Fibroblast of lung (primary cell): ENCODE results near the gene NUP210.

ENCODE experiments used
- CTCF ChIP-seq, 2 donors: IDR thresholded peaks in 1 of 2; conservative IDR thresholded peaks in 1 of 2; 1 replicate in 1 of 2; 2 replicates in 1 of 2; pipeline ENCODE4 v1.5.1; 2011 to 2012; ENCODE audit warnings: low read length in 2 of 2, control low read depth in 1 of 2, inconsistent platforms in 1 of 2, low read depth in 1 of 2, mild to moderate bottlenecking in 1 of 2
- EZH2 ChIP-seq: IDR thresholded peaks from 2 replicates; pipeline ENCODE4 v1.5.1; 2012; ENCODE audit warnings: low read length, control low read depth, mild to moderate bottlenecking; ENCODE audit errors: missing control alignments

- TF ChIP-seq CTCF (conservative IDR thresholded peaks at IDR 0.05 in 1 of 2, IDR thresholded peaks at IDR 0.05 in 1 of 2; ENCODE audit: low read depth in 1 of 2, low read length in 2 of 2) (no peak), EZH2 (no peak)
These were observed 42.1 kb upstream of the NUP210 start for GRCh38 chr3:13462125-13462629.
